Stimulated activated CD8-positive, alpha-beta memory T cell treated with anti-CD3 and anti-CD28 coated beads, Interleukin-12 subunit alpha, Interleukin-12 subunit beta, amount 100 ng/mL, for 24 hours (primary cell): ENCODE results near the gene SARS1.

Experiments
- DNase-seq: peaks from one replicate; pipeline ENCODE4 v3.0.0-alpha.2; 2020; ENCODE audit errors: extremely low read depth

Gene SARS1

DNA sequence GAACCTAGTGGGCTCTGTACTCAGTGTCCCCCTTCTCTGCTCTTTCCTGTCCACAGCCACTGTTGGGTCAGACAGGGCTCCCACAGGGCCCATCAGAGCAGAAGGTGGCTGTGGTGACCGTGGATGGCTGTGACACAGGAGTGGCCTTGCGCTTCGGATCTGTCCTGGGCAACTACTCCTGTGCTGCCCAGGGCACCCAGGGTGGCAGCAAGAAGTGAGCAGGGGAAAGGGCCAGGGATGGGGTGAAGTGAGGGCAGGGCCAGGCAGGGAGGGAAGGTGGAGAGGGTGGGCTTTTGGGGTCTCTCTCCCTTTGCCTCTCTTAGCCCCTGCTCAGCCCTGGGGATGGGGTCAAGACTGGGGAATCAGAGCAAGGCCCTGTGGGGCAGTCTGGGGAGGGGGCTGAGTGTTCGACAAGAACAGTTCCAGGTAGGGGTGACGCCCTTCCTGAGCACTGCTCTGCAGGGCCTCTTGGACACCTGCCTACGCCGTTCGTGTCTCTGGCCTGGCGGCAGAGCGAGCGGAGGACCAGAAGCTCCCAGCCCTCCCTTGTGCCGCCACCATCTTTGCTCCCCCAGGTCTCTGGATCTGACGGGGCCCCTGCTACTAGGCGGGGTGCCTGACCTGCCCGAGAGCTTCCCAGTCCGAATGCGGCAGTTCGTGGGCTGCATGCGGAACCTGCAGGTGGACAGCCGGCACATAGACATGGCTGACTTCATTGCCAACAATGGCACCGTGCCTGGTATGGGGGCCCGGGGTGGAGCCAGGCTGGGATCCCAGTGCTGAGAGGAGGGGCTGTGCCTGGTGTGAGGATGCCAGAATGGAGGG, 48.7 kb downstream of the SARS1 start:
- no peak for DNase-seq

DNA sequence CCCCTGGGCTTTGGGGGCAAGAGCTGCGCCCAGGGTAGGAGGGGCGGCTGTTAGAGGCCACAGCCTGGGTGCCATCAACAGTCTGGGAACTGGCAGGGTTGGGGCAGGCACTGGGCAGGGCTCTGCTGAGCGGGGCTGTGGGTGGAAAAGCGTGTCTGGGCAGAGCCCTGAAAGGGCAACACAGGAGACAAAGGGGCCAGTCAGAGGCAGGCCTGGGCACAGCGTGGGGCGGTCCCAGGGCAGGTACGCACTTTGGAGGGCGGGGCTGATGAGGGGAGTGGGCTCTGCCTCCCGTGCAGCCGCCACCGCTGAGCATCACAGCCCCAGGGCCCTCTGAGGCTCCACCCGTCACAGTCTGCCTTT, 49.5 kb downstream of the SARS1 start:
- DNase-seq, result no peak

DNA sequence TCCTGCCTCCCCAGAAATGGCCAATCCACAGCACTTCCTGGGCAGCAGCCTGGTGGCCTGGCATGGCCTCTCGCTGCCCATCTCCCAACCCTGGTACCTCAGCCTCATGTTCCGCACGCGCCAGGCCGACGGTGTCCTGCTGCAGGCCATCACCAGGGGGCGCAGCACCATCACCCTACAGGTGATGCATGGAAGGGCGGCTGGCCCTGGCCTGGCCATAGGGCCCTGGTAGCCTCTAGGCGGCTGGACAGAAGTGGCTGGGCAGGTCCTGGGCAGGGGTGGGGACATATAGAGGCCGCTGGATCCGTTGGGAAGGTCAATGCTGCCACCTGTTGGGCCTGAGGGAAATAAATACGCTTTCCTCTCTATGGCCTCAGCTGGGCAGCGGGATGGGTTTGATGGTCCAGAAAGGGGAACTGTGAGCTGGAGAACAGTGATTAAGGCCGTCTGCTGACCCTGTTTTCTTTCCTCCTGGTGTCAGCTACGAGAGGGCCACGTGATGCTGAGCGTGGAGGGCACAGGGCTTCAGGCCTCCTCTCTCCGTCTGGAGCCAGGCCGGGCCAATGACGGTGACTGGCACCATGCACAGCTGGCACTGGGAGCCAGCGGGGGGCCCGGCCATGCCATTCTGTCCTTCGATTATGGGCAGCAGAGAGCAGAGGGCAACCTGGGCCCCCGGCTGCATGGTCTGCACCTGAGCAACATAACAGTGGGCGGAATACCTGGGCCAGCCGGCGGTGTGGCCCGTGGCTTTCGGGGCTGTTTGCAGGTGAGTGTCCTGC, 50.1 kb downstream of the SARS1 start:
- peak; percentile 51 for DNase-seq

DNA sequence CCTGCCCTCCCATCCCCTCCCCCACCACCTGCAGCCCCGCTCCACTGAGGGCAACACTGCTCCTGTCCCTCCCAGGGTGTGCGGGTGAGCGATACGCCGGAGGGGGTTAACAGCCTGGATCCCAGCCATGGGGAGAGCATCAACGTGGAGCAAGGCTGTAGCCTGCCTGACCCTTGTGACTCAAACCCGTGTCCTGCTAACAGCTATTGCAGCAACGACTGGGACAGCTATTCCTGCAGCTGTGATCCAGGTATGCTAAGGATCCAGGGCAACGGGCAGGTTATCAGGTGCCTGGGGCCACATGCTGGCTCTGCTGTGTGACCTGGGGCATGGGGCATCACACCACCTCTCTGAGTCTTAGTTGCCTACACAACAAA, 50.6 kb downstream of the SARS1 start:
- no peak for DNase-seq

DNA sequence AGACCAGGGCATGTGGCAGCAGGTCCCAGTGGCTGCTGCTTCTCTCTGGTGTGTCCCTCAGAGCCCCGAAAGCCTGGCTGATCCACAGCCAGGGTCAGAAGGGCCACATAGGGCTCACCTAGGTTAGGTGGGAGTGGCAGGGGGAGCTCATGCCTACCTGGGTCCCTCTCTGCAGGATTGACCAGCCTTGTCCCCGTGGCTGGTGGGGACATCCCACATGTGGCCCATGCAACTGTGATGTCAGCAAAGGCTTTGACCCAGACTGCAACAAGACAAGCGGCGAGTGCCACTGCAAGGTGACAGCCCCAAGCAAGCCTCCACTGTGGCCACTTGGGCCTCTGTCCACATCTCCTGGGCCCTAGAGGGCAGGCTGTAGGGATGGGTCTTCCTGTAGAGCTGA, 51.3 kb downstream of the SARS1 start:
- no peak for DNase-seq

DNA sequence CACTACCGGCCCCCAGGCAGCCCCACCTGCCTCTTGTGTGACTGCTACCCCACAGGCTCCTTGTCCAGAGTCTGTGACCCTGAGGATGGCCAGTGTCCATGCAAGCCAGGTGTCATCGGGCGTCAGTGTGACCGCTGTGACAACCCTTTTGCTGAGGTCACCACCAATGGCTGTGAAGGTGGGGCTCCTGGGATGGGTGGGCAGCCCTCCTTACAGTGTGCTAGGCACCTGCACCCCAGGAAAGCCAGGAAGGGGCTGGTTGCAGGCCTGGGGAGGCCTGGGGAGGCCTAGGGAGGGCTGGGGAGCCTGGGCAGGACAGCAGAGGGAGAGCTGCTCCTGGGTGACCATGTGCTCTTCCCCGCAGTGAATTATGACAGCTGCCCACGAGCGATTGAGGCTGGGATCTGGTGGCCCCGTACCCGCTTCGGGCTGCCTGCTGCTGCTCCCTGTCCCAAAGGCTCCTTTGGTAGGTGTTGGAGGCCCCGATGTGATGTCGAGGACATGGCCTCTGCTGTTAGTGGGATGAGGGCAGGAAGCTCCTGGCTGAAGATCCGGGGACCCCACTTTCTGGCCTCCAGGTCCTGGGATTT, 52.1 kb downstream of the SARS1 start:
- no peak for DNase-seq

DNA sequence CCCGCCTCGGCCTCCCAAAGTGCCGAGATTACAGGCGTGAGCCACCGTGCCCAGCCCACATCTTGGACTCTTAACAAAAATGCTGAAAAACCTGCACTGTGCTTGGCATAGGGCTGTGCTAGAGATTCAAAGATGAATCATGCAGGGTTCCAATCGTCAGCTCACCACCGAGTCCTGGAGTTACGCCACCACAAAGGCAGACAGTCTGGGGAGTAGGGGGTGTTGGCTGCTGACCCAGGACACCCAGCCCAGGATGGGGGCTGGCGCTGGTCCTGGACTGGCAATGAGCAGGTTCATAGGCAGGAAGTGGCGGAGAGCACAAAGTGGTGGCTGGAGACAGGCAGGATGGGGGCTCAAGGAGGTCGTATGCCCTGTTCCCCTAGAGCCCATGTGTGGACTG, 53.2 kb downstream of the SARS1 start:
- DNase-seq, result no peak

DNA sequence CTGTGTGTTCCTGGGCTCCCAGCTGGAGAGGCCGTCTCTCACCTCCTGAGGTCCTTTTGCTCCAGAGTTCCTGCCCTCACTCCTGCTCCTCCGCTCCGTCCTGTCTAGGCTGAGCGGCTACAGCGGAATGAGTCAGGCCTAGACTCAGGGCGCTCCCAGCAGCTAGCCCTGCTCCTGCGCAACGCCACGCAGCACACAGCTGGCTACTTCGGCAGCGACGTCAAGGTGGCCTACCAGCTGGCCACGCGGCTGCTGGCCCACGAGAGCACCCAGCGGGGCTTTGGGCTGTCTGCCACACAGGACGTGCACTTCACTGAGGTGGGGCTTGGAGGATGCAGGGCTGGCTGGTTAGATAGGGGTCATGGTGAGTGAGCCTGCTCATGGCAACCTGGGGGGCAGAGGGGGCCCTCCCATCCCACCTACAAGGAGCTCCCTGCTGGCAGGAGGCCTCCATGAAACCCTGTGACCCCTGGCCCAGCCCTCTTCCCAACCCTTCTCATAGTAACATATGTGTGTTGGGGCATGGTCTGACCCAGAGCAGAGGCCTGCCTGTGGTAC, 54.1 kb downstream of the SARS1 start:
- DNase-seq, result no peak

DNA sequence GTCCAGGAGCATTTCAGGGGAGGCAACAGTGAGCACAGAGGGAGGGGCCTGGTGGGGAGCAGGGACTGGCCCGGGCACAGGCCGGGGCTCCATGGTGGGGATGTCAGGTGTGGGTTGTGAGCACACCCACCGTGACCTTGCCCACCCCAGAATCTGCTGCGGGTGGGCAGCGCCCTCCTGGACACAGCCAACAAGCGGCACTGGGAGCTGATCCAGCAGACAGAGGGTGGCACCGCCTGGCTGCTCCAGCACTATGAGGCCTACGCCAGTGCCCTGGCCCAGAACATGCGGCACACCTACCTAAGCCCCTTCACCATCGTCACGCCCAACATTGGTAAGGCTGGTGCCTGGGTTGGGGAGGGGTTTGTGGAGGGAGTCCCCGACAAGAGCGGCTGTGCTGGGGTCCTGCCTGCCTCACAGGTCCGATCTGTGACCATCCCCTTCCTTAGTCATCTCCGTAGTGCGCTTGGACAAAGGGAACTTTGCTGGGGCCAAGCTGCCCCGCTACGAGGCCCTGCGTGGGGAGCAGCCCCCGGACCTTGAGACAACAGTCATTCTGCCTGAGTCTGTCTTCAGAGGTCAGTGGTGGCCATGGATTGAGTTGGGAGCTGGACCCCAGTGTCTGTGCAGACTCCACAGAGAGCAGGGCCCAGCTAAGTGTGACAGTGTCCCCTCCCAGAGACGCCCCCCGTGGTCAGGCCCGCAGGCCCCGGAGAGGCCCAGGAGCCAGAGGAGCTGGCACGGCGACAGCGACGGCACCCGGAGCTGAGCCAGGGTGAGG, 54.9 kb downstream of the SARS1 start:
- no peak for DNase-seq

DNA sequence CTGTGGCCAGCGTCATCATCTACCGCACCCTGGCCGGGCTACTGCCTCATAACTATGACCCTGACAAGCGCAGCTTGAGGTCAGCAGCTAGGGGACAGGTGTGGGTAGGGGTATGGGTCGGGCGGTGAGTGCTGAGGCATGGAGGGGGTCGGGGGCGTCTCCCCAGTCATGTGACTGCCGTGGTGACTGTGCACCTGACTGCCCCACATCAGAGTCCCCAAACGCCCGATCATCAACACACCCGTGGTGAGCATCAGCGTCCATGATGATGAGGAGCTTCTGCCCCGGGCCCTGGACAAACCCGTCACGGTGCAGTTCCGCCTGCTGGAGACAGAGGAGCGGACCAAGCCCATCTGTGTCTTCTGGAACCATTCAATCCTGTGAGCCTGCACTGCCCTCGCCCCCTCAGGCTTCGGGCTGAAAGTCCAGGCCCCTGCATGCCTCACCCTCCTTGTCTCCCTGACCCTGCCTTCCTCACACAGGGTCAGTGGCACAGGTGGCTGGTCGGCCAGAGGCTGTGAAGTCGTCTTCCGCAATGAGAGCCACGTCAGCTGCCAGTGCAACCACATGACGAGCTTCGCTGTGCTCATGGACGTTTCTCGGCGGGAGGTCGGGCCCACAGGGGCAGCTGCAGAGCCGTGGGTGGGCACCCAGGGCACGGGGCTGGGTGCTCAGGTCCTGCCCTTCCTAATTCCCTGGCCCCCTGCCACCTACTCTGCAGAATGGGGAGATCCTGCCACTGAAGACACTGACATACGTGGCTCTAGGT, 55.7 kb downstream of the SARS1 start:
- no peak for DNase-seq

DNA sequence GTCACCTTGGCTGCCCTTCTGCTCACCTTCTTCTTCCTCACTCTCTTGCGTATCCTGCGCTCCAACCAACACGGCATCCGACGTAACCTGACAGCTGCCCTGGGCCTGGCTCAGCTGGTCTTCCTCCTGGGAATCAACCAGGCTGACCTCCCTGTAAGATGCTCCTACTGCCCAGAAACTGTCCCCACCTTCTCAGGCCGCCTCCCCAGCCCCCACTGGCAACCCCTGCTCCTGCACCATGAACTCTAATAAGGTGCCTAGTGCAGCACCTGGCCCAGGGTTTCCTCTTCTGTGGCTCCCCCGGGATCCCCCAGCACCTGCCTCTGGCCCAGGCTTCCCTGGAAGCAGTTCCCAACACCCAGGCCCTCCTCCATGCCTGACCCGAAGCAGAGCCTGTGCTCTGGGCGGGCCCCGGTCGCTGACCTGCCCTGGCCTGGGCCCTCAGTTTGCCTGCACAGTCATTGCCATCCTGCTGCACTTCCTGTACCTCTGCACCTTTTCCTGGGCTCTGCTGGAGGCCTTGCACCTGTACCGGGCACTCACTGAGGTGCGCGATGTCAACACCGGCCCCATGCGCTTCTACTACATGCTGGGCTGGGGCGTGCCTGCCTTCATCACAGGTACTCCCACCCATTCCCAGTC, 56.4 kb downstream of the SARS1 start:
- DNase-seq, result no peak

DNA sequence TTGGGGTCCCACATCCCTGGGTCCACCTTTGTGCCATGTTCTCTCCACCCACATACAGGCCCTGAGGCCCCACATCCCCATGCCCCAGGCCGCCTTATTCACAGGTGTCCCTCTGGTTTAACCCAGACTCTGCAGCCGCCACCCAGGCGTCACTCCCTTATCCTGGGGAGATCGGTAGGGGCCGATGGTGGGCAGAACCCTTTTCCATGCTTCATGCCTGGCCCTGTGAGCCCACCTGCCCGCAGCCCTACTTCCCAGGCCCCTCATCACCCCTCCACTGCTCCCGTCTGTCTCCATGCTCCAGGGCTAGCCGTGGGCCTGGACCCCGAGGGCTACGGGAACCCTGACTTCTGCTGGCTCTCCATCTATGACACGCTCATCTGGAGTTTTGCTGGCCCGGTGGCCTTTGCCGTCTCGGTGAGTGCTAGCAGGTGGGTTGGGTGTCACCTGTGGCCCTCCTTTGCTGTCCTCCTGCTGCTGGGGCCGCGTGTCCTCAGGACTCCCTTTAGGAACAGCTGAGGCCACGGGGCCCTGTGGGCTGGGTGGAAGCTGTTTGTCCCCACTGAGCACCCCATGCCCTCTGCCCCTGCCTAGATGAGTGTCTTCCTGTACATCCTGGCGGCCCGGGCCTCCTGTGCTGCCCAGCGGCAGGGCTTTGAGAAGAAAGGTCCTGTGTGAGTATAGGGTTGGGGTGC, 57.1 kb downstream of the SARS1 start:
- no peak for DNase-seq

DNA sequence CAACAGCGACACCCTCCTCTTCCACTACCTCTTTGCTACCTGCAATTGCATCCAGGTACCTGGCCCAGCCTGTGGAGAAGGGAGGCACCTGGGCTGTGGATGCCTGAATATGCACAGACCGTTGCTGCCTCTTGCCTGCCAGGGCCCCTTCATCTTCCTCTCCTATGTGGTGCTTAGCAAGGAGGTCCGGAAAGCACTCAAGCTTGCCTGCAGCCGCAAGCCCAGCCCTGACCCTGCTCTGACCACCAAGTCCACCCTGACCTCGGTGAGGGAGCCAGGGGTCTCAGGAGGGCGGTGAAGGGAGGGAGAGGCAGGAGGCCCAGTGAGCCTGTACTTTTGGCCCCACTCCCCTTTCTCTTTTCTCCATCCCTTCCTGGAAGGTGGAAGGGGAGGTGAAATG, 57.7 kb downstream of the SARS1 start:
- DNase-seq, result no peak

DNA sequence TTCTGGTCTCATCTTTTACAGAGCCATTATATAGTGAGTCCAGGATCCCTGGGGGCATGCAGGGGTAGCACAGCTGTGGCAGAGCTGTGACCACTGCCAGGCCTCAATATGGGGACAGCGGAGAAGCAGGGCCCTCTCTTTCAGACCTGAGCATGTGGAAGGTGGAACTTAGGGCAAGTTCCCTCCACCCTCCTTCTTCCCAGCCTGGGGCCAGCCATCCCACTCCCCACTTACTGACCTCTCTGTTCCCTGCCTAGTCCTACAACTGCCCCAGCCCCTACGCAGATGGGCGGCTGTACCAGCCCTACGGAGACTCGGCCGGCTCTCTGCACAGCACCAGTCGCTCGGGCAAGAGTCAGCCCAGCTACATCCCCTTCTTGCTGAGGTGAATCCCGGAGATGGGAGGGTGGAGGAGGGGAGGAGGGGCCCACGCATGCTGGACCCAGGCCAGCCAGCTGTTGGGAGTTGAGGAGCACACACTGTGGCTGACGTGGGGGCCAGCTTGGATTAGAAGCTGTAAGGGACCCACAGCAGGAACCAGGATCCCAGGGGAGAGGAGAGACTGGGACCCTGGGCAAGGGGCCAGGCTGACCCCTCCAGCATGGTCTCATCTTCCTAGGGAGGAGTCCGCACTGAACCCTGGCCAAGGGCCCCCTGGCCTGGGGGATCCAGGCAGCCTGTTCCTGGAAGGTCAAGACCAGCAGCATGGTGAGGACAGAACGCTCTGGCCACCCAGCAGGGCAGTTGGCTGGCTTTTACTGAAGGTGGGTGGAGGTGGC, 58.5 kb downstream of the SARS1 start:
- DNase-seq, result no peak

DNA sequence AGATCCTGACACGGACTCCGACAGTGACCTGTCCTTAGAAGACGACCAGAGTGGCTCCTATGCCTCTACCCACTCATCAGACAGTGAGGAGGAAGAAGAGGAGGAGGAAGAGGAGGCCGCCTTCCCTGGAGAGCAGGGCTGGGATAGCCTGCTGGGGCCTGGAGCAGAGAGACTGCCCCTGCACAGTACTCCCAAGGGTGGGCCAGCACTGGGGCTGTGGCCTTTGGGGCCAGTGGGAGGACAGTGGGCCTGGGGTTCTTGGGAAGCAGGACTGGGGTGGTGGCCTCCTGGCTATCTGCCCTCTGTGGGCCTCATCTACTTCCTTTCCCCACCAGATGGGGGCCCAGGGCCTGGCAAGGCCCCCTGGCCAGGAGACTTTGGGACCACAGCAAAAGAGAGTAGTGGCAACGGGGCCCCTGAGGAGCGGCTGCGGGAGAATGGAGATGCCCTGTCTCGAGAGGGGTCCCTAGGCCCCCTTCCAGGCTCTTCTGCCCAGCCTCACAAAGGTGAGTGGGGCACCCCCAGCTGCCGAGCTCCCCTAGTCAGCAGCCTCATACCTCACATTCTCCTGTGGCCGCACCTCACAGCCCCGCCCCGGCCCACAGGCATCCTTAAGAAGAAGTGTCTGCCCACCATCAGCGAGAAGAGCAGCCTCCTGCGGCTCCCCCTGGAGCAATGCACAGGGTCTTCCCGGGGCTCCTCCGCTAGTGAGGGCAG, 59.3 kb downstream of the SARS1 start:
- DNase-seq, result no peak

DNA sequence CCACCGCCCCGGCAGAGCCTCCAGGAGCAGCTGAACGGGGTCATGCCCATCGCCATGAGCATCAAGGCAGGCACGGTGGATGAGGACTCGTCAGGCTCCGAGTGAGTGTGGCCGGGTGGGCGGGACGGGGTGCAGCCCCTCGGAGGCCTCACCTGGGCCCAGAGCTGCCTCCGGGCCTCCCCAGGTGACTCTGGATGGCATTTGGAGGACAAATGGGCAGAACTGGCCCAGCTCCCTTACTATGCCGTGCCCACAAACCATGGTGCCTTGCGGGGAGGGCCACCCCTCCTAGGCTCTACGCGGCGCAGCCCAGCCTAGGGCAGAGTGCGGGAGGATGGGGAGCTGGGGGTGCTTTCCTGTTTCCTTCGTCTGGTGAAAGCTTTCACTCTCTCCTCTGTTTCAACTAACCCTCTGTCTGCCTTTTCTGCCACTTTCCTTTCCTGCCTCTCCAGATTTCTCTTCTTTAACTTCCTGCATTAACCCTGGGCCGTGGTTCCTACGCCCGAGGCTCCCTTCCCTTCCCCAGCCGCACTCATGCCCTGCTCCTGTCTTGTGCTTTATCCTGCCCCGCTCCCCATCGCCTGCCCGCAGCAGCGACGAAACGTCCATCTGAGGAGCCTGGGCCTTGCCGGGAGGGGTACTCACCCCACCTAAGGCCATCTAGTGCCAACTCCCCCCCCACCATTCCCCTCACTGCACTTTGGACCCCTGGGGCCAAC, 60.0 kb downstream of the SARS1 start:
- no peak for DNase-seq

DNA sequence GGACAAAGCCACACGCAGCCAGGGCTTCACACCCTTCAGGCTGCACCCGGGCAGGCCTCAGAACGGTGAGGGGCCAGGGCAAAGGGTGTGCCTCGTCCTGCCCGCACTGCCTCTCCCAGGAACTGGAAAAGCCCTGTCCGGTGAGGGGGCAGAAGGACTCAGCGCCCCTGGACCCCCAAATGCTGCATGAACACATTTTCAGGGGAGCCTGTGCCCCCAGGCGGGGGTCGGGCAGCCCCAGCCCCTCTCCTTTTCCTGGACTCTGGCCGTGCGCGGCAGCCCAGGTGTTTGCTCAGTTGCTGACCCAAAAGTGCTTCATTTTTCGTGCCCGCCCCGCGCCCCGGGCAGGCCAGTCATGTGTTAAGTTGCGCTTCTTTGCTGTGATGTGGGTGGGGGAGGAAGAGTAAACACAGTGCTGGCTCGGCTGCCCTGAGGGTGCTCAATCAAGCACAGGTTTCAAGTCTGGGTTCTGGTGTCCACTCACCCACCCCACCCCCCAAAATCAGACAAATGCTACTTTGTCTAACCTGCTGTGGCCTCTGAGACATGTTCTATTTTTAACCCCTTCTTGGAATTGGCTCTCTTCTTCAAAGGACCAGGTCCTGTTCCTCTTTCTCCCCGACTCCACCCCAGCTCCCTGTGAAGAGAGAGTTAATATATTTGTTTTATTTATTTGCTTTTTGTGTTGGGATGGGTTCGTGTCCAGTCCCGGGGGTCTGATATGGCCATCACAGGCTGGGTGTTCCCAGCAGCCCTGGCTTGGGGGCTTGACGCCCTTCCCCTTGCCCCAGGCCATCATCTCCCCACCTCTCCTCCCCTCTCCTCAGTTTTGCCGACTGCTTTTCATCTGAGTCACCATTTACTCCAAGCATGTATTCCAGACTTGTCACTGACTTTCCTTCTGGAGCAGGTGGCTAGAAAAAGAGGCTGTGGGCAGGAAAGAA, 61.1 kb downstream of the SARS1 start:
- no peak for DNase-seq
